GM18498 (cell line): ENCODE results near the gene ASB14.
"Not testable (repeated sequence)": the region's sequence is repeated elsewhere in the genome, so short reads cannot be mapped to it uniquely, and the experiment has no call there.

Source experiments
- ATAC-seq: cut with Tn5 transposase; IDR thresholded peaks from one replicate; pipeline ENCODE4 v1.9.1; 2021; ENCODE audit warnings: mild to moderate bottlenecking, moderate library complexity; ENCODE audit not compliant: unreplicated experiment

The ASB14 gene

GRCh38 chr3:57292159-57292896 lies at the start of gene ASB14:
ASB14 (minus strand) TSS chr3:57292685; CDS start chr3:57292033, 652 bp downstream.
- ATAC-seq = no peak

- not testable (repeated sequence) for ATAC-seq
Observed at GRCh38 chr3:57339071-57339642, 46.7 kb upstream of the ASB14 start.

- not testable (repeated sequence) for ATAC-seq
Observed at GRCh38 chr3:57338272-57339070, 46.0 kb upstream of the ASB14 start.

- no peak for ATAC-seq
Observed at GRCh38 chr3:57335283-57335938, 42.9 kb upstream of the ASB14 start.

- ATAC-seq = no peak
Observed at GRCh38 chr3:57331078-57331610, 38.7 kb upstream of the ASB14 start.

- ATAC-seq = not testable (repeated sequence)
Observed at GRCh38 chr3:57326498-57326897, 34.0 kb upstream of the ASB14 start.

GRCh38 chr3:57314204-57314603 lies 21.7 kb upstream of the ASB14 start:
- ATAC-seq = no peak

GRCh38 chr3:57309769-57310360 lies 17.4 kb upstream of the ASB14 start:
- ATAC-seq = no peak

GRCh38 chr3:57303520-57303919 lies 11.0 kb upstream of the ASB14 start:
- ATAC-seq = not testable (repeated sequence)

- ATAC-seq = no peak
Observed at GRCh38 chr3:57298041-57298440, 5.6 kb upstream of the ASB14 start.

- no peak for ATAC-seq
Observed at GRCh38 chr3:57292897-57293526, 527 bp upstream of the ASB14 start.

- no peak for ATAC-seq
Observed at GRCh38 chr3:57288403-57288802, 4.1 kb downstream of the ASB14 start.

GRCh38 chr3:57287205-57287604 lies 5.3 kb downstream of the ASB14 start:
- ATAC-seq = no peak

GRCh38 chr3:57283334-57283733 lies 9.2 kb downstream of the ASB14 start:
- no peak for ATAC-seq

- ATAC-seq = no peak
Observed at GRCh38 chr3:57281715-57282114, 10.8 kb downstream of the ASB14 start.

GRCh38 chr3:57279685-57280084 lies 12.8 kb downstream of the ASB14 start:
- ATAC-seq = no peak

- ATAC-seq = no peak
Observed at GRCh38 chr3:57278237-57278636, 14.2 kb downstream of the ASB14 start.

- no peak for ATAC-seq
Observed at GRCh38 chr3:57275393-57275792, 17.1 kb downstream of the ASB14 start.

GRCh38 chr3:57274845-57275244 lies 17.6 kb downstream of the ASB14 start:
- ATAC-seq = no peak

- ATAC-seq = no peak
Observed at GRCh38 chr3:57268416-57268815, 24.1 kb downstream of the ASB14 start.
